NCI-H446 treated with DMSO at 0.1 percent for 48 hours (cell line): ENCODE data around the gene PRAC1.
"Not testable (repeated sequence)": the region's sequence is repeated elsewhere in the genome, so short reads cannot be mapped to it uniquely, and the experiment has no call there.

Experiments
- DNase-seq: peaks from one replicate; lab custom pipeline; 2025; lab: John Stamatoyannopoulos, UW

The PRAC1 gene

GRCh38 chr17:48726916-48727286, 4.6 kb upstream of the PRAC1 start:
- no peak for DNase-seq

- DNase-seq, result no peak
Observed at GRCh38 chr17:48726114-48726915, 4.0 kb upstream of the PRAC1 start.

- no peak for DNase-seq
Observed at GRCh38 chr17:48725288-48726064, 3.2 kb upstream of the PRAC1 start.

- no peak for DNase-seq
Observed at GRCh38 chr17:48725004-48725287, 2.6 kb upstream of the PRAC1 start.

GRCh38 chr17:48724251-48725003, 2.1 kb upstream of the PRAC1 start:
- DNase-seq, result no peak

GRCh38 chr17:48723423-48724250, 1.3 kb upstream of the PRAC1 start:
- DNase-seq, result no peak

GRCh38 chr17:48722915-48723422, 651 bp upstream of the PRAC1 start, which contains the start of gene PRAC2:
TSS of gene PRAC2 (plus strand) at chr17:48723185. CDS start at chr17:48724411, 1,226 bp downstream.
- DNase-seq, result no peak

- DNase-seq, result no peak
Observed at GRCh38 chr17:48721009-48721402, 1.3 kb downstream of the PRAC1 start.

GRCh38 chr17:48720266-48721008, 1.9 kb downstream of the PRAC1 start:
- DNase-seq, result no peak

- no peak for DNase-seq
Observed at GRCh38 chr17:48719642-48720265, 2.6 kb downstream of the PRAC1 start.

- no peak for DNase-seq
Observed at GRCh38 chr17:48718761-48719641, 3.3 kb downstream of the PRAC1 start.

GRCh38 chr17:48718227-48718760, 4.0 kb downstream of the PRAC1 start:
- no peak for DNase-seq

- no peak for DNase-seq
Observed at GRCh38 chr17:48717367-48718226, 4.7 kb downstream of the PRAC1 start.

- not testable (repeated sequence) for DNase-seq
Observed at GRCh38 chr17:48716549-48716948, 5.8 kb downstream of the PRAC1 start.

- no peak for DNase-seq
Observed at GRCh38 chr17:48715496-48716399, 6.6 kb downstream of the PRAC1 start.

GRCh38 chr17:48711128-48711527, 11.2 kb downstream of the PRAC1 start:
- no peak for DNase-seq
